GM20000 (cell line): ENCODE results near the gene ADGRB2.
A peak's percentile ranks its signal among the peaks of the same experiment; 100 is the strongest.

ENCODE experiments used
- DNase-seq: peaks from one replicate; pipeline ENCODE4 v3.0.0; 2012; ENCODE audit warnings: low spot score
- TF ChIP-seq, protein P1 (sequence below): IDR thresholded peaks from 2 replicates; pipeline ENCODE4 v1.5.1; 2012; ENCODE audit warnings: mild to moderate bottlenecking, control low read depth; ENCODE audit errors: extremely low read depth, missing control alignments

Gene ADGRB2

DNA sequence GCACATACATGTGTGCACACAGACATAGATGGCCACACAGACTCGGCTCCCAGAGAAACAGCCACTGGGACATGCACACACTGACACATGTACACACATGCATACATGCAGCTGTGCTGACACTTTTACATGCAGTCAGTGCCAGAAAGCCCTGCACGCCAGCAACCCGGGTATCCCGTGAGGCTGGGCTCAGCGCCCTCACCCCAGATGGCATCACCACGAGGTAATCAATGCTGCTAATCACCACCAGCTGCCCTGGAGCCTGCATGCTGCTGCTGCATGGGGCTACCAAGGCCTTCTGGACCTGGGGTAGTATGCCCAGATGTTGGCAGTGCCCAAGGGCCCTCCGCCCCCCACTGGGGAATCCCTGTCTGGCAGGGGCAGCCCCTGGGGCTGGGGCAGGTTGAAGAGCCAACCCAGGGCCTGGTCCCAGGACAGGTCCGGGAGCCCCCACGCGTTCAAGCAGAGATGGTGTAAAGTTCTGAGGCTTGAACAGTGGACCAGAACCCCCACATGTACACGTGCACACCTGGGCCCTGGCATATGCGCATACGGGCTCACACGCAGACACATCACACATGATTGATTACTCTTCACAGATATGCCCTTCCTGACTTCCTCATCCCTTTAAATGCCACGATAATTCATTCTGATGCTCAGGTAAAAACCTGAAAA lies 57.6 kb downstream of the ADGRB2 start:
- DNase-seq, result no peak
- TF ChIP-seq, protein P1, sequence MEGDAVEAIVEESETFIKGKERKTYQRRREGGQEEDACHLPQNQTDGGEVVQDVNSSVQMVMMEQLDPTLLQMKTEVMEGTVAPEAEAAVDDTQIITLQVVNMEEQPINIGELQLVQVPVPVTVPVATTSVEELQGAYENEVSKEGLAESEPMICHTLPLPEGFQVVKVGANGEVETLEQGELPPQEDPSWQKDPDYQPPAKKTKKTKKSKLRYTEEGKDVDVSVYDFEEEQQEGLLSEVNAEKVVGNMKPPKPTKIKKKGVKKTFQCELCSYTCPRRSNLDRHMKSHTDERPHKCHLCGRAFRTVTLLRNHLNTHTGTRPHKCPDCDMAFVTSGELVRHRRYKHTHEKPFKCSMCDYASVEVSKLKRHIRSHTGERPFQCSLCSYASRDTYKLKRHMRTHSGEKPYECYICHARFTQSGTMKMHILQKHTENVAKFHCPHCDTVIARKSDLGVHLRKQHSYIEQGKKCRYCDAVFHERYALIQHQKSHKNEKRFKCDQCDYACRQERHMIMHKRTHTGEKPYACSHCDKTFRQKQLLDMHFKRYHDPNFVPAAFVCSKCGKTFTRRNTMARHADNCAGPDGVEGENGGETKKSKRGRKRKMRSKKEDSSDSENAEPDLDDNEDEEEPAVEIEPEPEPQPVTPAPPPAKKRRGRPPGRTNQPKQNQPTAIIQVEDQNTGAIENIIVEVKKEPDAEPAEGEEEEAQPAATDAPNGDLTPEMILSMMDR, result no peak

DNA sequence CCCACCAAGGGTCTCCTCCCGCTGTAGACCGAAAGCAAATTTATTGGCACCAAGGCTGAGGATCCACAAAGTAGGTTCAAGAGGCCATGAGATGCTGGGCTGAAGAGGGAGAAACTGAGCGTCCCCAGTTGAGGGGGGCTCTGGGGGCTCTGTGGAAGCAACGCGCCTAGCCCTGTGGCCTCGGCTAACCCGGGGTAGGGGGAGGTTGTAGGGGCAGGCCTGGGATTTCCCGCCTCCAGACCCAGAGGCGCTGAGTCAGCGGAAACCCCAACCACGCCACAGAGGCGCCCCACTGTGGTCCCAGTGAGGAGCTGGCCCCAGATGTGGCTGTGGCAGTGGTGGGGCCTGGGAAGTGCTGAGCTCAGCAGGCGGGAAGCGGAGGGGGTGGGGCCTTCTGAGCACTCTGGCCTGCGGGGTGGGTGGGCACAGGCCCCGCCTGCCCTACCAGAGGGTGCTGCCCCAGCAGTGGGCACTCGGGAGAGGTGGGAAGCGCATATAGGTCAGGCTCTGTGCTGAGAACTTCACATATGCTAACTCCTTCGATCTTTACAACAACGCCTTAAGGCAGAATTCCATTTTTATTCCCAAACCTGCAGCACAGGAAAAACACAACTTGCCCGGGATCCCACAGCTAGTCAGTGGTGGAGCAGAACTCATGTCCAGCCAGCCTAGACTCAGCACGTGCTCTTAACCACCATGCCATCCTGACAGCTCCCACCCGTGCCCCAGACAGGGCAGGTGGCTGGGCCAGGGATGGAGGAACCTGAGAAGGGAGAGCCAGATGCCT lies 58.9 kb downstream of the ADGRB2 start:
- peak; percentile 80 for DNase-seq
- TF ChIP-seq, protein P1, result peak; percentile 41

DNA sequence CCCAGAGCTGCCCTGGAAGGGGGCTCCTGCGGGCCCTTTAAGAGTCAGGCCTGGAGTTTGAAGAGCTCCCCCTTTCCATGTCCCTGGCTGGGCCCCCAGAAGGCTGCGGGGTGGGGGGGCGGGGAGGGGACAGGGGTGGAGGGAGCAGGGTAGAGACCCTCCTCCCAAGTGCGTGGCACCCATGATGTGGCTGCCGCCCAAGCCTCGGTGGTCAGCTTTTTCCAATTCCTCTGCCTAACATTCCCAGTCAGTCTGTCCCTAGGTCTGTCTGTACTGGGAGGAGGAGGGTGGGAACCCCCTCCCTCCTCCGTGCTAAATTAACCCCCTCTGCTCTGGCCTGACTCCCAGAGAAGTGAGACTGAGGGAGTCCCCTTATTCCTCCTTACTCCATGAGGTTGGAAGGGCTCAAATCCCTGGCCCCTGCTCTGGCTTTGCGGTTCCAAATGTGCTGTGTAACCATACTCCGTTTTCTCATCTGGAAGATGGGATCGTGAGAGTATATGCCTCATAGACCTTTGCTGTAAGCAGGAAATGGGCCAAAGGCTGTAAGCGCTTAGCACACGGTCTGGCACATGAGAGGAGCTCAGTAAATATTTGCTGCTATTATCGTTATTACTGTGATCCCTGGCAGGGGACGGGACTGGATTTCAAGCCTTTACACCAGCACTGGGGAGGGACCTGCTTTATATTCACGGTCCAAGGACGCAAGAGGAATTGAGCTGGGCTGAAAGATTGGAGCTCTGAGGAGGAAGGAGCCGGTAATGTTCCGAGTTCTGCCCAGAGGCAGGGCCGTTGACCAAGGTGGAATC lies 59.7 kb downstream of the ADGRB2 start:
- DNase-seq, result no peak

GRCh38 chr1:31703431-31704270 lies 60.5 kb downstream of the ADGRB2 start, which contains the start of gene COL16A1:
TSS of gene COL16A1 (minus strand) at chr1:31704017. CDS start at chr1:31702193, 1,824 bp downstream.
- peak; percentile 43 for DNase-seq
- TF ChIP-seq, protein P1, result no peak

More for the DNA sequence above, 59.7 kb downstream of the ADGRB2 start:
- TF ChIP-seq, protein P1, result no peak

- TF ChIP-seq, protein P1, result no peak
- no peak for DNase-seq
These were observed 61.2 kb downstream of the ADGRB2 start for GRCh38 chr1:31702836-31703404.

- DNase-seq, result no peak
- TF ChIP-seq, protein P1, result no peak
These were observed 62.9 kb downstream of the ADGRB2 start for GRCh38 chr1:31701091-31701736.
